Endothelial cell of umbilical vein (primary cell): Measurements from ENCODE around the gene ADARB2. TPM values are rescaled to one million over a fixed set of nuclear protein-coding genes. Genes with fewer than 3 reads are reported as not detected.

ENCODE experiments used
- BruUV-seq: library from RNA; stranded (reverse); fragments of 400-500 nt; replicated peaks from 2 replicates; lab custom pipeline; 2021; lab: Mats Ljungman, UMichigan
- CTCF ChIA-PET: fragments of 300-600, 350-600 bp; sonication (Branson Sonifier 250); formaldehyde crosslinking; loops from one replicate; lab custom pipeline; 2021; ENCODE audit warnings: antibody characterized with exemption, inconsistent platforms; lab: Charles Lee
- POLR2A ChIA-PET: fragments of 300-600, 350-600 bp; sonication (Branson Sonifier 250); formaldehyde crosslinking; loops from one replicate; lab custom pipeline; 2021; ENCODE audit warnings: antibody characterized with exemption, inconsistent platforms; lab: Charles Lee
- DNase-seq: peaks from one replicate; pipeline ENCODE4 v3.0.0-alpha.2; 2011; ENCODE audit warnings: low read depth, low spot score
- FAIRE-seq: peaks from 2 replicates; lab custom pipeline; 2011; peaks lifted over from hg19 to GRCh38; lab: Jason Lieb, UNC
- H2AFZ ChIP-seq: 2 replicates; pipeline ENCODE4 v1.6.0; 2012; ENCODE audit warnings: low read depth, low read length, control low read depth, inconsistent platforms
- H3K27ac ChIP-seq: 2 replicates; pipeline ENCODE4 v1.5.1; 2011; ENCODE audit warnings: low read depth, mild to moderate bottlenecking, control low read depth, low read length, moderate library complexity; ENCODE audit not compliant: insufficient read depth
- H3K27me3 ChIP-seq, 2 experiments: 2 replicates each; pipeline versions ENCODE4 v1.6.0 to v1.6.1; 2011; ENCODE audit warnings: low read length in 2 of 2, mixed read lengths in 1 of 2; ENCODE audit not compliant: control insufficient read depth in 2 of 2, insufficient read depth in 2 of 2
- H3K36me3 ChIP-seq, 2 experiments: 2 replicates in 1 of 2; 3 replicates in 1 of 2; pipeline ENCODE4 v1.5.1; 2011; ENCODE audit warnings: low read length in 2 of 2, mild to moderate bottlenecking in 1 of 2, moderate library complexity in 1 of 2; ENCODE audit not compliant: control insufficient read depth in 2 of 2, insufficient read depth in 2 of 2; ENCODE audit errors: extremely low read depth in 1 of 2
- H3K4me1 ChIP-seq: 3 replicates; pipeline ENCODE4 v1.5.1; 2011; ENCODE audit warnings: mild to moderate bottlenecking, low read length; ENCODE audit not compliant: control insufficient read depth, insufficient read depth; ENCODE audit errors: extremely low read depth
- H3K4me2 ChIP-seq: 2 replicates; pipeline ENCODE4 v1.6.1; 2011; ENCODE audit warnings: low read length, control low read depth, mixed read lengths; ENCODE audit not compliant: insufficient read depth
- H3K4me3 ChIP-seq, 3 experiments: fragments of 200-600 bp in 1 of 3; sonication (generic), shearing (Covaris generic) in 1 of 3; replicated peaks in 1 of 3; 2 replicates each; pipeline ENCODE4 v1.5.1; 2011 to 2016; ENCODE audit warnings: control low read depth in 3 of 3, low read length in 3 of 3, mild to moderate bottlenecking in 2 of 3, inconsistent platforms in 1 of 3, low read depth in 1 of 3, moderate library complexity in 1 of 3; ENCODE audit not compliant: insufficient read depth in 1 of 3
- H3K79me2 ChIP-seq: 2 replicates; pipeline ENCODE4 v1.6.0; 2012; ENCODE audit warnings: low read length, inconsistent platforms; ENCODE audit not compliant: control insufficient read depth, insufficient read depth
- H3K9ac ChIP-seq: replicated peaks from 2 replicates; pipeline ENCODE3; 2011; ENCODE audit warnings: low read length, control low read depth; ENCODE audit not compliant: insufficient read depth; ENCODE audit errors: extremely low read depth
- H3K9me1 ChIP-seq: replicated peaks from 3 replicates; pipeline ENCODE4 v1.6.0; 2011; ENCODE audit warnings: mild to moderate bottlenecking, low read length; ENCODE audit not compliant: control insufficient read depth, insufficient read depth; ENCODE audit errors: extremely low read depth
- H3K9me3 ChIP-seq: replicated peaks from 2 replicates; pipeline ENCODE4 v1.5.1; 2012; ENCODE audit warnings: low read length, inconsistent platforms; ENCODE audit not compliant: control insufficient read depth, insufficient read depth
- H4K20me1 ChIP-seq: replicated peaks from 2 replicates; pipeline ENCODE3; 2011; ENCODE audit warnings: mild to moderate bottlenecking, low read length; ENCODE audit not compliant: control insufficient read depth, insufficient read depth; ENCODE audit errors: extremely low read depth
- CTCF ChIP-seq, 2 donors: IDR thresholded peaks; 1 replicate in 1 of 2; 2 replicates in 1 of 2; pipeline ENCODE4 v1.5.1; 2011; ENCODE audit warnings: low read length in 2 of 2, mild to moderate bottlenecking in 2 of 2, moderate library complexity in 2 of 2, control low read depth in 1 of 2, inconsistent platforms in 1 of 2, low read depth in 1 of 2; ENCODE audit not compliant: insufficient read depth in 1 of 2; ENCODE audit errors: extremely low read depth in 1 of 2
- EZH2 ChIP-seq: IDR thresholded peaks from 2 replicates; pipeline ENCODE4 v1.6.1; 2012; ENCODE audit warnings: borderline replicate concordance, low read depth, mild to moderate bottlenecking, moderate library complexity, low read length, inconsistent platforms; ENCODE audit not compliant: severe bottlenecking
- FOS ChIP-seq: IDR thresholded peaks from 2 replicates; pipeline ENCODE4 v1.6.1; 2011; ENCODE audit warnings: mild to moderate bottlenecking, low read length, moderate library complexity, borderline replicate concordance; ENCODE audit not compliant: insufficient read depth
- GATA2 ChIP-seq: IDR thresholded peaks from 2 replicates; pipeline ENCODE4 v1.7.0; 2011; ENCODE audit warnings: low read depth, mild to moderate bottlenecking, moderate library complexity, mixed read lengths, low read length; ENCODE audit not compliant: insufficient read length, insufficient read depth
- JUN ChIP-seq: IDR thresholded peaks from 2 replicates; pipeline ENCODE4 v1.6.1; 2011; ENCODE audit warnings: borderline replicate concordance, low read depth; ENCODE audit not compliant: insufficient read length, insufficient read depth
- MAX ChIP-seq: IDR thresholded peaks from 2 replicates; pipeline ENCODE4 v1.6.1; 2011; ENCODE audit not compliant: insufficient read depth, insufficient read length
- MYC ChIP-seq: IDR thresholded peaks from one replicate; pipeline ENCODE4 v1.6.1; 2011; ENCODE audit warnings: mild to moderate bottlenecking, low read depth, low read length
- POLR2A ChIP-seq: IDR thresholded peaks from 2 replicates; pipeline ENCODE4 v1.6.1; 2012; ENCODE audit warnings: low read depth, mild to moderate bottlenecking, control low read depth, low read length
- POLR2AphosphoS5 ChIP-seq: IDR thresholded peaks from 2 replicates; pipeline ENCODE4 v1.6.1; 2012; ENCODE audit warnings: low read depth, mild to moderate bottlenecking, control low read depth, low read length, moderate library complexity; ENCODE audit not compliant: insufficient read depth
- dilution Hi-C: fragments of 300-500 bp; cut with MboI; formaldehyde crosslinking; loops from one replicate; pipeline ENCODE4 v1.15.0; 2019; ENCODE audit warnings: low sequenced_read_pairs; ENCODE audit not compliant: extremely low pct_ligation_motif_present
- intact Hi-C: fragments of 100-400 bp; cut with micrococcal nuclease; formaldehyde crosslinking; loops from one replicate; pipeline ENCODE4 v1.10.0; 2022
- polyA plus RNA-seq, 4 experiments: library from polyadenylated mRNA; depleted of rRNA in 3 of 4; stranded (reverse) in 3 of 4; unstranded in 1 of 4; fragments of >200 nt; gene quantifications; 2 replicates each; pipeline versions ENCODE4 v1.2.1 to v1.2.3, GENCODE V29; 2011 to 2012; ENCODE audit warnings: missing spikeins in 1 of 4
- total RNA-seq: library from RNA; stranded (reverse); gene quantifications from 2 replicates; pipeline ENCODE4 v1.2.3, GENCODE V29; 2021

Gene ADARB2
- total and polyA plus RNA-seq, 2 donors (not counting 3 experiments of a cell fraction or from before 2014, with no cell fraction given), result not detected

GRCh38 chr10:1536341-1536740 is 201.0 kb downstream of the ADARB2 start:
- dilution Hi-C loops, result no loop called here

GRCh38 chr10:1535301-1535965 is 201.9 kb downstream of the ADARB2 start:
- Histone ChIP-seq H2AFZ (no peak overlapping the region), H3K9me3 (peaks cover 6% of the 10 kb centered on the region), H3K9ac (no peak overlapping the region), H3K4me2 (no peak overlapping the region), H3K9me1 (no peaks in the 10 kb centered on the region), H3K4me1 (no peaks in the 10 kb centered on the region), H3K36me3 (no peaks in the 10 kb centered on the region), H3K27me3 (no peaks in the 10 kb centered on the region), H4K20me1 (no peaks in the 10 kb centered on the region), H3K79me2 (no peaks in the 10 kb centered on the region), H3K4me3 (no peak overlapping the region), H3K27ac (no peak overlapping the region)
- POLR2A ChIA-PET, result no interaction called here
- dilution Hi-C loops, result no loop called here
- DNase-seq (no peak), FAIRE-seq (no peak)
- TF ChIP-seq CTCF (IDR thresholded peaks at IDR 0.05; ENCODE audit: extremely low read depth in 1 of 2, insufficient read depth in 1 of 2, low read depth in 1 of 2, low read length in 2 of 2), result no peak
- no peak for TF ChIP-seq JUN
- no peak for TF ChIP-seq EZH2
- no peak for TF ChIP-seq POLR2A
- no peak for TF ChIP-seq MYC
- TF ChIP-seq MAX, result no peak
- no peak for TF ChIP-seq GATA2
- TF ChIP-seq FOS, result no peak
- no peak for TF ChIP-seq POLR2AphosphoS5
- BruUV-seq, result no TSS peak
- CTCF ChIA-PET, result no interaction called here
- intact Hi-C loops, result no loop called here

More at GRCh38 chr10:1536341-1536740, 201.0 kb downstream of the ADARB2 start:
- DNase-seq, result no peak
- no peak overlapping the region for H3K4me2 ChIP-seq
- no peaks in the 10 kb centered on the region for H3K27me3 ChIP-seq
- no peaks in the 10 kb centered on the region for H3K9me1 ChIP-seq
- ChIA-PET POLR2A (no interaction called here), CTCF (no interaction called here)
- no peaks in the 10 kb centered on the region for H3K4me1 ChIP-seq
- no peaks in the 10 kb centered on the region for H3K36me3 ChIP-seq
- no TSS peak for BruUV-seq
- FAIRE-seq, result no peak
- H3K4me3 ChIP-seq, result no peak overlapping the region
- H3K9me3 ChIP-seq, result peaks cover 4% of the 10 kb centered on the region
- intact Hi-C loops, result no loop called here
- no peaks in the 10 kb centered on the region for H4K20me1 ChIP-seq
- H2AFZ ChIP-seq, result no peak overlapping the region
- TF ChIP-seq EZH2 (no peak), POLR2A (no peak), JUN (no peak), GATA2 (no peak), MAX (no peak), MYC (no peak), FOS (no peak)
- no peak overlapping the region for H3K27ac ChIP-seq
- no peak overlapping the region for H3K9ac ChIP-seq
- no peaks in the 10 kb centered on the region for H3K79me2 ChIP-seq
